ENCODE measurements around the gene TMIGD1. TPM values are rescaled to one million over a fixed set of nuclear protein-coding genes. Genes with fewer than 3 reads are reported as not detected.
A peak's percentile ranks its signal among the peaks of the same experiment; 100 is the strongest.

The TMIGD1 gene
- total and polyA plus RNA-seq, 10 of the 15 experiments (the other 5 are each of a cell fraction or from before 2014, with no cell fraction given), result not detected

- TF ChIP-seq ZNF384 (IDR thresholded peaks at IDR 0.05; ENCODE audit: borderline replicate concordance, low read depth, low read length) (no peak), ZNF24 (IDR thresholded peaks at IDR 0.05) (no peak)
These were observed 9.1 kb downstream of the TMIGD1 start (continued) for GRCh38 chr17:30324723-30325122.

- CTCF ChIA-PET, result interaction anchor here (0.7 to 3.5 kb wide), 8 partner anchors 8 to 219 kb away, joined by 3 to 28 read pairs (median 8); partner anchors contain the start of gene TMIGD1
- ATAC-seq (peak; percentile 86), FAIRE-seq (no peak), DNase-seq (ENCODE audit: low read depth, low spot score) (no peak)
- H4K20me1 ChIP-seq (ENCODE audit: control insufficient read depth, insufficient read depth), result no peaks in the 10 kb centered on the region
- SMC1A ChIA-PET (ENCODE audit: uncharacterized antibody, unreplicated experiment), result interaction anchor here (0.9 to 2.9 kb wide), 15 partner anchors 8 to 219 kb away, joined by 3 to 12 read pairs (median 5); partner anchors contain the start of gene BLMH
- H2AFZ ChIP-seq (ENCODE audit: control insufficient read depth, low read depth, low read length), result no peak overlapping the region
- RAD21 ChIA-PET (ENCODE audit: unreplicated experiment), result interaction anchor here (0.6 to 1.4 kb wide), 8 partner anchors 11 to 393 kb away, joined by 3 to 7 read pairs (median 4); no protein-coding TSS in a partner anchor
- H3K9ac ChIP-seq (ENCODE audit: control insufficient read depth, insufficient read depth, low read length), result no peak overlapping the region
- peak overlapping the region; percentile 49; the same call in 1 of the 2 replicates for H3K4me2 ChIP-seq (ENCODE audit: control insufficient read depth, insufficient read depth)
- H3K4me1 ChIP-seq (ENCODE audit: control insufficient read depth, insufficient read depth, low read length), result peaks cover 17% of the 10 kb centered on the region
- TF ChIP-seq ZNF24 (IDR thresholded peaks at IDR 0.05) (peak; percentile 81; the same call in 1 of the 2 replicates), ATF7 (IDR thresholded peaks at IDR 0.05; ENCODE audit: low read depth) (0 out of 2 replicates have a peak, but pooled peaks have one; percentile 20), IKZF2 (IDR thresholded peaks at IDR 0.05) (peak in 1 of 2 experiments; percentile 3; a peak in 1 of 4 replicates), PKNOX1 (IDR thresholded peaks at IDR 0.05) (0 out of 2 replicates have a peak, but pooled peaks have one; percentile 11), RELA (IDR thresholded peaks at IDR 0.05; ENCODE audit: borderline replicate concordance, partially characterized antibody) (no peak), ZBTB40 (IDR thresholded peaks at IDR 0.05; ENCODE audit: borderline replicate concordance) (no peak)
- no peaks in the 10 kb centered on the region for H3K36me3 ChIP-seq (ENCODE audit: control insufficient read depth in 2 of 2, insufficient read depth in 2 of 2, low read length in 1 of 2)
- no peaks in the 10 kb centered on the region for H3K79me2 ChIP-seq (ENCODE audit: control insufficient read depth, insufficient read depth, low read length)
- no peaks in the 10 kb centered on the region; a peak in 1 of 4 replicates for H3K27me3 ChIP-seq (replicated peaks in 1 of 2; ENCODE audit: control insufficient read depth in 2 of 2, insufficient read depth in 2 of 2, low read length in 1 of 2)
- in situ Hi-C loops (cut with MboI), result no loop called here
- POLR2A ChIA-PET, result interaction anchor here (1.0 to 1.3 kb wide), 2 partner anchors 11 to 32 kb away, joined by 4 read pairs; partner anchors contain the start of gene BLMH
- no TSS peak for BruUV-seq (replicated peaks)
- no peak overlapping the region for H3K4me3 ChIP-seq
- no peaks in the 10 kb centered on the region for H3K9me3 ChIP-seq (replicated peaks; ENCODE audit: control insufficient read depth, insufficient read depth, low read length)
- no peak overlapping the region for H3K27ac ChIP-seq (ENCODE audit: control insufficient read depth, insufficient read depth)
- intact Hi-C loops (cut with micrococcal nuclease; ENCODE audit: unreplicated experiment), result no loop called here
These were observed 9.9 kb downstream of the TMIGD1 start for GRCh38 chr17:30323895-30324319.

Measured in GM12878 (cell line).